Smooth muscle cell of the coronary artery (primary cell): ENCODE data around the gene ZNF469. TPM values are rescaled to one million over a fixed set of nuclear protein-coding genes. Genes with fewer than 3 reads are reported as not detected.

ENCODE experiments used
- total RNA-seq: library from RNA; depleted of rRNA; stranded (reverse); fragments of >200 nt; gene quantifications from 2 replicates; pipeline ENCODE4 v1.2.3, GENCODE V29; 2014; ENCODE audit warnings: low replicate concordance

ZNF469 gene, protein sequence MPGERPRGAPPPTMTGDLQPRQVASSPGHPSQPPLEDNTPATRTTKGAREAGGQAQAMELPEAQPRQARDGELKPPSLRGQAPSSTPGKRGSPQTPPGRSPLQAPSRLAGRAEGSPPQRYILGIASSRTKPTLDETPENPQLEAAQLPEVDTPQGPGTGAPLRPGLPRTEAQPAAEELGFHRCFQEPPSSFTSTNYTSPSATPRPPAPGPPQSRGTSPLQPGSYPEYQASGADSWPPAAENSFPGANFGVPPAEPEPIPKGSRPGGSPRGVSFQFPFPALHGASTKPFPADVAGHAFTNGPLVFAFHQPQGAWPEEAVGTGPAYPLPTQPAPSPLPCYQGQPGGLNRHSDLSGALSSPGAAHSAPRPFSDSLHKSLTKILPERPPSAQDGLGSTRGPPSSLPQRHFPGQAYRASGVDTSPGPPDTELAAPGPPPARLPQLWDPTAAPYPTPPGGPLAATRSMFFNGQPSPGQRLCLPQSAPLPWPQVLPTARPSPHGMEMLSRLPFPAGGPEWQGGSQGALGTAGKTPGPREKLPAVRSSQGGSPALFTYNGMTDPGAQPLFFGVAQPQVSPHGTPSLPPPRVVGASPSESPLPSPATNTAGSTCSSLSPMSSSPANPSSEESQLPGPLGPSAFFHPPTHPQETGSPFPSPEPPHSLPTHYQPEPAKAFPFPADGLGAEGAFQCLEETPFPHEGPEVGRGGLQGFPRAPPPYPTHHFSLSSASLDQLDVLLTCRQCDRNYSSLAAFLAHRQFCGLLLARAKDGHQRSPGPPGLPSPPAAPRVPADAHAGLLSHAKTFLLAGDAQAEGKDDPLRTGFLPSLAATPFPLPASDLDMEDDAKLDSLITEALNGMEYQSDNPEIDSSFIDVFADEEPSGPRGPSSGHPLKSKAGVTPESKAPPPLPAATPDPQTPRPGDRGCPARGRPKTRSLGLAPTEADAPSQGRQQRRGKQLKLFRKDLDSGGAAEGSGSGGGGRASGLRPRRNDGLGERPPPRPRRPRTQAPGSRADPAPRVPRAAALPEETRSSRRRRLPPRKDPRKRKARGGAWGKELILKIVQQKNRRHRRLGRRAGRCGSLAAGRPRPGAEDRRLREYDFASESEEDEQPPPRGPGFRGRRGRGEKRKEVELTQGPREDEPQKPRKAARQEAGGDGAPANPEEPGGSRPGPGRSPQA (N-terminal part only)
- 0.23 and 1.7 TPM in 2 replicates for total RNA-seq

DNA sequence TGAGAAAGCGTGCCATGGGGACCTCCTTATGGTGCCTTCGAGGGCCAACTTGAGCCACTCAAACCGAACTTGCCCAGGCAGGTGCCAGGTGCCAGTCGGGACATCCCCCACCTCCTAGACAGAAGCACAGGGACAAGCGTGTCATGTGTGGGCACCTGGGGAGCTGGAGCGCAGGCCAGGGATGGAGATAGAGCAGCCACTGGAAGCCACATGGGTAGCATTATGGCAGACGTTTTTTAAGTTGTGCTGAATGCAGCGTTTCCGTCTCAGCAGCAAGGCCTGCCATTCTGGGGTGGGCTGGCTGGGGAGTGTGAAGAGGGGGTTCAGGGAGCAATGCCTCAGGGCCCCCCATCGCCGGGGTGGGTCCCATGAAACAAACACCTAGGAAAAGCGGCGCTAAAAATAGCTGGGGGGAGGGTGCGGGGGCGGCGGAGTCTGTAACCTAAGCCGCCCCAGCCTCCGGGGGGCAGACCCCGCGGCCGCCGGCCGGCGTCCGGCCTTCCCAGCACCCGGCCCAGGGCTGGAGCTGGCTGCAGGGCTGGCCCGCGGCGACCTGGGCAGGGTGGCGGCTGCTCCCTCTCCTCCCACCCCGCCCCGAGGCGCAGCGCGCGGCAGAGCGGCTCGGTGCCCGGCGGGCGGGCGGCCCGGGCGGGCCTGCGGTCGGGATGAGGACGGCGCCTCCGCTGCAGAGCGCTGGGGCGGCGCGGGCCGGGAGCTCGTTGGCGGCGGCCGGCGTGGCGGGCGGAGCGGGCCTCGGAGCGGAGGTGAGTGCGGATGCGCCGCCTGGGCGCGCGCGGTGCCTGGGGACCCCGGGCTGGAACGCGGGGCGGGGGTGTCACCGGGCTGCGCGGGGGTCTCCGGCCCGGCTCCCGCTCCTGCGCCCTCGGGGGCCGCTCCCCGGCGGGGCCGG lies at the start of gene ZNF469:
Gene ZNF469, plus strand, starts transcription at position 469 of the 910 bp plus-strand sequence. CDS start 44,512 bp downstream, outside the sequence.

Other genes with a start within 250 kb of the ZNF469 start
- gene ZFPM1, start 70.3 kb downstream of the ZNF469 start, total RNA-seq: 0.59 and 4.0 TPM in 2 replicates
- 8.3 and 9.5 TPM in 2 replicates for gene ZC3H18, start 187.4 kb downstream of the ZNF469 start, total RNA-seq